GM06990 (cell line): ENCODE measurements around the gene PHOSPHO1.
A peak's percentile ranks its signal among the peaks of the same experiment; 100 is the strongest.

Experiments used
- DNase-seq: peaks from one replicate; pipeline ENCODE4 v3.0.0-alpha.2; 2011; ENCODE audit not compliant: insufficient read length; ENCODE audit errors: extremely low read depth
- H3K27me3 ChIP-seq: replicated peaks from 2 replicates; pipeline ENCODE4 v1.6.0; 2011; ENCODE audit warnings: low read length; ENCODE audit not compliant: control insufficient read depth, insufficient read depth
- H3K36me3 ChIP-seq: 2 replicates; pipeline ENCODE4 v1.5.1; 2011; ENCODE audit warnings: low read length; ENCODE audit not compliant: control insufficient read depth, insufficient read depth
- H3K4me3 ChIP-seq: replicated peaks from 2 replicates; pipeline ENCODE4 v1.5.1; 2011; ENCODE audit warnings: low read depth, mild to moderate bottlenecking, control low read depth, low read length
- TF ChIP-seq, protein P1 (sequence below): IDR thresholded peaks from 2 replicates; pipeline ENCODE4 v1.5.1; 2011; ENCODE audit warnings: low read length, control low read depth, mild to moderate bottlenecking, inconsistent platforms; ENCODE audit not compliant: insufficient read depth, poor library complexity, severe bottlenecking

The PHOSPHO1 gene

DNA sequence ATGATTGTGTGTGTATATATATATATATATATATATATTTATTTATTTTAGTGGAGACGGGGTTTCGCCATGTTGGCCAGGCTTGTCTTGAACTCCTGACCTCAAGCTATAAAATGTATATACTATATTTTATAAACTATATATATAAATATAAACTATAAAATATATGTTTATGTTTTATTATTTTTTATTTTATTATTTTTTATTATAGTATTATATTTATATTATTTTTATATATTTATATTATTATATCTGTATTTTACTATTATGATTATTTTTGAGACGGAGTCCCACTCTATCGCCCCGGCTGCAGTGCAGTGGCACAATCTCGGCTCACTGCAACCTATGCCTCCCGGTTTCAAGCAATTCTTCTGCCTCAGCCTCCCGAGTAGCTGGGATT lies 10.5 kb upstream of the PHOSPHO1 start:
- TF ChIP-seq, protein P1, sequence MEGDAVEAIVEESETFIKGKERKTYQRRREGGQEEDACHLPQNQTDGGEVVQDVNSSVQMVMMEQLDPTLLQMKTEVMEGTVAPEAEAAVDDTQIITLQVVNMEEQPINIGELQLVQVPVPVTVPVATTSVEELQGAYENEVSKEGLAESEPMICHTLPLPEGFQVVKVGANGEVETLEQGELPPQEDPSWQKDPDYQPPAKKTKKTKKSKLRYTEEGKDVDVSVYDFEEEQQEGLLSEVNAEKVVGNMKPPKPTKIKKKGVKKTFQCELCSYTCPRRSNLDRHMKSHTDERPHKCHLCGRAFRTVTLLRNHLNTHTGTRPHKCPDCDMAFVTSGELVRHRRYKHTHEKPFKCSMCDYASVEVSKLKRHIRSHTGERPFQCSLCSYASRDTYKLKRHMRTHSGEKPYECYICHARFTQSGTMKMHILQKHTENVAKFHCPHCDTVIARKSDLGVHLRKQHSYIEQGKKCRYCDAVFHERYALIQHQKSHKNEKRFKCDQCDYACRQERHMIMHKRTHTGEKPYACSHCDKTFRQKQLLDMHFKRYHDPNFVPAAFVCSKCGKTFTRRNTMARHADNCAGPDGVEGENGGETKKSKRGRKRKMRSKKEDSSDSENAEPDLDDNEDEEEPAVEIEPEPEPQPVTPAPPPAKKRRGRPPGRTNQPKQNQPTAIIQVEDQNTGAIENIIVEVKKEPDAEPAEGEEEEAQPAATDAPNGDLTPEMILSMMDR = no peak

GRCh38 chr17:49240619-49241018 lies 10.0 kb upstream of the PHOSPHO1 start:
- DNase-seq = no peak
- no peak overlapping the region for H3K4me3 ChIP-seq
- H3K27me3 ChIP-seq = no peaks in the 10 kb centered on the region
- TF ChIP-seq, protein P1 = no peak
- H3K36me3 ChIP-seq = no peaks in the 10 kb centered on the region

More for the DNA sequence above, 10.5 kb upstream of the PHOSPHO1 start:
- Histone ChIP-seq H3K4me3 (no peak overlapping the region), H3K36me3 (no peaks in the 10 kb centered on the region), H3K27me3 (no peaks in the 10 kb centered on the region)
- no peak for DNase-seq

DNA sequence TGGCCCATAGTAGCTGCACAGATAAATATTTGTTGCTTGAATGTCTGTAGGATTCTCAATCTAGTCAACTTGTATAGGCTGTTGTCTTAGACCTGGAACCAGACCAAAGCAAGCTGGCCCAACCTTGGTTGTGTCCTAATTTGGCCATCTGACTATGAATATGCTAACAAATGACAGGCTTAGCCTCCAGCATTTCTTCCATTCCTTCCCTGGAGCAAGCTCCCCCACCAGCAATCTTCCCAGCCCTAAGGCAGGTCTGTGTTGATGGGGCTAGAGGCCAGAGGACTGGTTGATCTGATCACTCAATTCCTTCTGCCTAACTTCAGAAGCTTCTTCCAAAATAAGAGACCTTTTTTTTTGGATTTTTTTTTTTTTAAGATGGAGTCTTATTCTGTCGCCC lies 9.4 kb upstream of the PHOSPHO1 start:
- TF ChIP-seq, protein P1 = no peak
- H3K27me3 ChIP-seq = no peaks in the 10 kb centered on the region
- no peak overlapping the region for H3K4me3 ChIP-seq
- H3K36me3 ChIP-seq = no peaks in the 10 kb centered on the region
- no peak for DNase-seq

DNA sequence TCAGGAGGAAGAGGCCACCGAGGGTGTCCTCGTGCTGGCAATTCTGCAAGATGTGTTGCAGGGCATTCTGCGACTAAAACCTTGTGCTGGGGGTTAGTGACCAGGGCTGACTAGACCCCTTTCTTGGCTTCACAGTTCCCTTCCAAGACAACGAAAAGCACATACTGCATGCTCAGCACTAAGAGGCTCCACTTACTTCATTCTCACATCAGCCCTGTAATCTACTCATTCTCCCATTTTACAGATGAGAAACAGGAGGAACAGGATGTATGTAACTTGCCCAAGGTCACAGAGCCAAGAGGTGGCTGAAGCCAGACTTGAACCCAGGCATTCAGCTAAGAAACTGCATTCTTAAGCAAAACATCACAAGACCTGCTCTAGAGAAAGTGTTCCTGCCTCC lies 5.3 kb upstream of the PHOSPHO1 start:
- TF ChIP-seq, protein P1 = no peak
- no peak for DNase-seq
- Histone ChIP-seq H3K27me3 (no peaks in the 10 kb centered on the region), H3K4me3 (no peak overlapping the region), H3K36me3 (no peaks in the 10 kb centered on the region)

DNA sequence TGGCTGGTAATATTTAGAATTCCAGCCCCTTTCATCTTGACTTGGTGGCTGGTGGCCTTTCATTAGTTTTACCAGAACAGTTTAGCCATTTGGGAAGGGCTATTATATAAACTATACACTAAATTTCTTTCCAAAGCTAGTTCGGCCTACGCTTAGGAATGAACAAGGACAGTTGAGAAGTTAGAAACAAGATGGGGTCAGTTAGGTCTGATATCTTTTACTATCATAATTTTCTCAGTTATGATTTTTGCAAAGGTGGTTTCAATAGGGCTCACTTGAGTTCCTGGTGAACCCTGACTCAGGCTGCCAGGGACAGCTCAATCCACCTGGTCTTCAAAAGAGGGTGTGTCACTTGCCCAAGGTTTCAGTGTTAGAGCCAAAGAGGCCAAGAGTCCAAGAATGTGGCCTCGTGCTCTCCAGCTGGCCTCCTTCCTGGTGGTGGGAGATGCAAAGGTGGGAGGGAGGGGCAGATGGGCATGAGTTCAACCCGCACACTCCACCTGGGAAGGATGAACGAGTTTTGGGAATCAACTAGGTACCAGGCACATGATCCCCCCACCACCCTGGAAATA lies 4.0 kb upstream of the PHOSPHO1 start:
- Histone ChIP-seq H3K4me3 (no peak overlapping the region), H3K36me3 (no peaks in the 10 kb centered on the region), H3K27me3 (no peaks in the 10 kb centered on the region; the same call in 1 of the 2 replicates)
- TF ChIP-seq, protein P1 = no peak
- no peak for DNase-seq

DNA sequence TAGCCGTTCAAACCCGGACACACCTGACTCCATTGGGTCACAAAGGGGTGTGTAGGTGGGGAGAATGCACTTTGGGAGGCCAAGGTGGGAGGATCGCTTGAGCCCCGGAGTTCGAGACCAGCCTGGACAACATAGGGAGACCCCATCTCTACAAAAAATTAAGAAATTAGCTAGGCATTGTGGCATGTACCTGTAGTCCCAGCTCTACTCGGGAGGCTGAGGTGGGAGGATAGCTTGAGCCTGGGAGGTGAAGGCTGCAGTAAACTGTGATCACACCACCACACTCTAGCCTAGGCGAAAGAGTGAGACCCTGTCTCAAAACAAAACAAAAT lies 942 bp upstream of the PHOSPHO1 start:
- TF ChIP-seq, protein P1 = no peak
- H3K27me3 ChIP-seq = no peaks in the 10 kb centered on the region; the same call in 1 of the 2 replicates
- H3K36me3 ChIP-seq = no peaks in the 10 kb centered on the region
- peak overlapping the region; percentile 79 for H3K4me3 ChIP-seq
- DNase-seq = no peak
